Caki2 (cell line): ENCODE results near the gene CAMK1. TPM values are rescaled to one million over a fixed set of nuclear protein-coding genes. Genes with fewer than 3 reads are reported as not detected.

Experiments used
- DNase-seq: peaks from one replicate; pipeline ENCODE4 v3.0.0-alpha.2; 2015; ENCODE audit warnings: low read depth
- in situ Hi-C: cut with HindIII; loops from 2 replicates; pipeline ENCODE4 v1.10.0; 2016; ENCODE audit warnings: low sequenced_read_pairs, low pct_unique_long_range_greater_than_20kb, mixed read lengths
- total RNA-seq: library from RNA; depleted of rRNA; stranded (reverse); fragments of >200 nt; shearing (Covaris generic); gene quantifications from 2 replicates; pipeline ENCODE4 v1.2.3, GENCODE V29; 2014; ENCODE audit warnings: low replicate concordance

The CAMK1 gene
- total RNA-seq, 1 experiment from 2014 or later: 33.6 TPM

DNA sequence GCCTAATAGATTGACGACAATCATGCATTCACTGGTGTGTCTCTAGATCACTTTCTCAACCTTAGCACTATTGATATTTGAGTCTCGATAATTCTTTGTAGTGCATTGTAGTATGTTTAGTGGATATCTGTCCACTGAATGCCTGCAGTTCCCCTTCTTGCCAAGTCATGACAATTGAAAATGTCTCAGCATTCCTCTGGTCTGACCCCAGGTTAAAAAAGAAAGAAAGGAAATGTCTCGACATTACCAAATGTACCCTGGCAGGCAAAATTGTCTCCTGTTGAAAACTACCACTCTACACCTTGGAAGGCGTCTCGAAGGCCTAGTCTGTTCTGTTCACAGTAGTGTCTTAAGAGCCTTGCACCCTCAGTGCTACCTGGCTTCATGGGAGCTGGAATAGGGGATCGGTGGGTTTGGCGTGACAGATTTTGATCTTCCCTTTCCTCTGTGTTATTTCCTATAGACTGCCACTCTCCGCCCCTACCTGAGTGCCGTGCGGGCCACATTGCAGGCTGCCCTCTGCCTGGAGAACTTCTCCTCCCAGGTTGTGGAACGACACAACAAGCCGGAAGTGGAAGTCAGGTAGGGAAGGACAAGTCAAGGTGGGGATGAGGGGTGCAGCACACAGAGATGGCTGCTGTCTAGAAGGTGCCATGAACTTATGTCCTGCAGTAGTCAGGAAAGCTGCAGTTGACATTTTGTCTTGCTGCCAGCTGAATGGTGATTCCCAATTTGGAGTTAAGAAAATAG lies 27.6 kb upstream of the CAMK1 start:
- in situ Hi-C loops: no loop called here

DNA sequence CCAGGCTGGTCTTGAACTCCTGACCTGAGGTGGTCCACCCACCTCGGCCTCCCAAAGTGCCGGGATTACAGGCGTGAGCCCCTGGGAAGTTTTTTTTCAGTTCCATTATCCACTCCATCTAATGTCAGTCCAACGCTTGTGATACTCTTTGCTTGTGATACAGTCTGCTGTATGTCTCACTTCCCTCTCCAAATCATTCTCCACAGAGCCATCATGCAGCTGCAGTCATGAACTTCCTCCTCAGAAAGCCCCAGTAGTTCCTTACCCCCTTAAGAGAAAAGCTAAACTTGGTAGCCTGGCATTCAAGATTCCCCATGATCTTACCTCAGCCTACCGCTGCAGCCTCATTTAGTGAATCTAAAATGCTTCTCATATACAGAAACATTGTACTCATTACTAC lies 25.5 kb upstream of the CAMK1 start:
- no peak for DNase-seq
- in situ Hi-C loops: no loop called here

More for the DNA sequence above, 27.6 kb upstream of the CAMK1 start:
- DNase-seq: no peak

DNA sequence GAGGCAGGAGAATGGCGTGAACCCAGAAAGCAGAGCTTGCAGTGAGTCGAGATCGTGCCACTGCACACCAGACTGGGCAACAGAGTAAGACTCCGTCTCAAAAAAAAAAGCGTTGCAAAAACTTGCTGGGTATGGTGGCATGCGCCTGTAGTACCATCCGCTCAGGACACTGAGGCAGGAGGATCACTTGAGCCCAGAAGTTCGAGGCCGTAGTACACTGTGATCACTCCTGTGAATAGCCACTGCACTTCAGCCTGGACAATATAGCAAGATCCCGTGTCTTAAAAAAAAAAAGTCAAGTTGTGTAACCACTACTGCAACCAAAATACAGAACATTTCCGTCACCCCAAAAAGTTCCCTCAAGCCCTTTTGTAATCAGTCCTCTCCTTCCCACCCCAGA lies 24.7 kb upstream of the CAMK1 start:
- in situ Hi-C loops: no loop called here
- no peak for DNase-seq

DNA sequence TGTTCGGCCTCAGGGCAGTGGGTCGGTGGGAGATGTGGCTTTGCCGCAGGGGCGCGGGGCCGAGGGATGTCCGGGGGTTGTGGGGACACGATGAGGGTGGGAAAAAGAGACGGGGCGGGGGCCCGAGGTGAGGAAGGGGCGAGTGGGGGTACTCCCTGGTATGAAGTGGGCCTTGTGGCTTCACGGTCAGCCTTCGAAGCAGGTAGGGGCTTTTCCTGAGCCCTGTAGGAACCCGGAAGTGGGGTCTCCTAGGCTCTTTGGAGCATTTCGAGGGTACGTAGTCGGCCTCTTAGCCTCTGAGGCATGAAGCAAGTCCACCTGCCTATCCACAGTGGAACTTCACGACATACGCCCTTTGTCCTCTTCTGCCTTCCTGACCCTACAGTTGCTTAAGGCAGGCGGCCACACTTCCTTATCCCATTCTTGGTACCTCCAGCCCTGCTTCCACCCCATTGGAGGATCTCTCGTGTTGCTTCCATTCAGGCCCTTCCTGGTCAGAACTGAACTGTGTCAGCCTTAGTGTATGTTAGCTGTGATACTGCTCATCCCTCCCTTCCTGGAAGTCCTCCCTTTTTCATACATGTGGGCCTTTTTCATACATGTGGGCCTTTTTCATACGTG lies 23.5 kb upstream of the CAMK1 start:
- in situ Hi-C loops: no loop called here
- DNase-seq: peak; percentile 23

DNA sequence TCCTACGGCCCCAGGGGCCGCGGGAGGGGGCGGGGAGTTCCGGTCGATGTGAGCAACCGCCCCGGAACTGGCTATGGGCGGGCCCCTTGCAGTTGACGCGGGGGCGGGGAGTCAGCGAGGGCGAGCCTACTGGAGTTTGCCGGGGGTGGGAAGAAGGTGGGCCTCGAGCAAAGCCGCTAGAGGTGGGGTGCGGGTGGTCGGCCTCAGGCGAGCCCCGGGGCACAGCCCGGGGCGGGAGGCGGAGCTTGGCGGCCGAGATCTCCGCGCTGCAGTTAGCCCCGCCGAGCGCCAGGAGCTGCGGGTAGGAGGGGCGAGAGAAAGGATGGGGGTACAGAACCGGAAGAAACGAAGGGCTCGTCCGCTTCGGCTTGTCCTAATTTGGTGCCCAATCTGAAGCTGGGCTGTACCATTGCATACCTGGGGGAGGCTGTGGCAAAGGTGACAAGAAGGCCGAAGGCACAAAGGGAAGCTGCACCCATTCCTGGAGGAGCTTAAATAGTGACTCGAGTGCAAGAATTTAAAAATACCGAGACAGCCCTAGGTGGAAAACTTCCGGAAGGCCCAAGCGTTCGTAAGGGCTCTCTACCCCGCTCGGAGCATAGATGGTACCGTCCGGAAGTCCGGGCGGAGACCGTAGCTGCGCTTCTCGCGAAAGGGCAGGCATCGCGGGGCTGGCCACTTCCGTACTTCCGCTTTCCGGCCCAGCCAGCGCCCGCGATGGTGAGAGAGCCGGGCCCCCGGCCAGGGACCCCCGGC lies 22.8 kb upstream of the CAMK1 start, which contains the start of the genes ARPC4 and TADA3:
TSS of gene ARPC4 (plus strand) at position 678 of the 756 bp plus-strand sequence. CDS start at position 718, 40 bp downstream.
TSS of gene TADA3 (minus strand) at position 69 of the 756 bp plus-strand sequence. CDS start 1,007 bp downstream, outside the sequence.
- DNase-seq: peak; percentile 93
- in situ Hi-C loops: no loop called here

DNA sequence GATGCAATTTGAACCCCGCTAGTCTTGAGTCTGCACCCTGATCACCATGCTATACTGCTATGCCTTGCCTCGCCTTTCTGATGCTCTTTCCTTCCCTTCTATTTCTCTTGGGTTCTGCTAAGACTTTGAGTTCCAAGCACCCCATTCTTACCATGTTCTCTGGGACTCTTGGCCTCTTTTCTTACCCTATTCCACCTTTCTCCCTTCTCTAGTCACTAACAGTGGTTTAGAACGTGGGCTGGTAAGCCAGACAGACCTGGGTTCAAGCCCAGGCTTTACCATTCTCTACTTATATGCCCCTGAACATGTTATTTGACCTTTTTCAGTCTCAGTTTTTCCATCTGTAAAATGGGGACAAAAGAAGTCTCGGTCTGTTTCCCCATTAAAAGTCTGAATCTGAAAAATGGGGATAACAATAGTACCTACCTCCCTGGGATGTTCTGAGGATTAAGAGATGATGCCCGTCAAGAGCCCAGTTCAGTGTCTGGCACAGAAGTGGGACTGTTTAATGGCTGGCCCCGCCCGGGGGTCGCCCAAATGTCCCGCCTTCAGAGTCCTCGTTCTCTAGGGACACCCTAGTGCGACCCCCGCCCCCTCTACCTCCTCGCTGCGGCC lies 22.1 kb upstream of the CAMK1 start:
- in situ Hi-C loops: no loop called here
- DNase-seq: no peak

DNA sequence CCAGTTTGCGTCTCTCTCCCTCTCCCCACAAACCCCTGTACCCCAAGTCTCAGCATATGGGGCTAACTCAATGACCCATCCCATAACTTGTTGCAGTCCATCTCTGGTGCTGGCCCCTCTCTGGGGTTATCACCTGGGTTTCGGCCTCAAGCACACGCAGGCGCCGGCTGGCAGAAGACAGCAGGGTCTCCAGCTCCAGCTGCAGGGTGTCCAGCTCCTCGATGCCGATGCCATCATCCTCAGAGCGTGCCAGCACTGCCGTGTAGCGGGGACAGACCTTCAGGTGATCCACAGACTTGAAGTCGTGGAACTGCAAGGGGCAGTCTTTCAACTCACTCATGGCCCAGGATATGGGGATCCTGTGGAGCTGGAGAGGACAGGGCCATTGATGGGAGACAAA lies 21.4 kb upstream of the CAMK1 start:
- in situ Hi-C loops: no loop called here
- no peak for DNase-seq

DNA sequence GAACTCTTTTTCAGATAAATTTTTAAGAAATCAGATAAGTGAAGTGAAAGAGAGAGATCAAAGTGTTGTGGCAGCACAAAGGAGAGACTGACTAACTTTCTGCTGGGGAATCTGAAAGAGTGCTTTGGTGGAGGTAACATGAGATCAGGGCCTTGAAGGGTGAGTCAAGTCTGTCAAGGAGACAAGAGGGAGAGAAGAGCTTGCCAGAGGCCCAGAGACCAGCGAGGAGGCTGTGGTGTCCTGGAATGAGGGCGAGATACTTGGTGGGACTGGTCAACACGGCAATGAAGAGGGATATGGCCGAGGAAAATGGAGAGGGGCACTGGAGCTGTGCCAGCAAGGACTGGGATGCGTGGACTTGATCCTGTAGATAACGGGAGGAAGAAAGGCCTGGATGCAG lies 18.0 kb upstream of the CAMK1 start:
- DNase-seq: no peak
- in situ Hi-C loops: no loop called here

DNA sequence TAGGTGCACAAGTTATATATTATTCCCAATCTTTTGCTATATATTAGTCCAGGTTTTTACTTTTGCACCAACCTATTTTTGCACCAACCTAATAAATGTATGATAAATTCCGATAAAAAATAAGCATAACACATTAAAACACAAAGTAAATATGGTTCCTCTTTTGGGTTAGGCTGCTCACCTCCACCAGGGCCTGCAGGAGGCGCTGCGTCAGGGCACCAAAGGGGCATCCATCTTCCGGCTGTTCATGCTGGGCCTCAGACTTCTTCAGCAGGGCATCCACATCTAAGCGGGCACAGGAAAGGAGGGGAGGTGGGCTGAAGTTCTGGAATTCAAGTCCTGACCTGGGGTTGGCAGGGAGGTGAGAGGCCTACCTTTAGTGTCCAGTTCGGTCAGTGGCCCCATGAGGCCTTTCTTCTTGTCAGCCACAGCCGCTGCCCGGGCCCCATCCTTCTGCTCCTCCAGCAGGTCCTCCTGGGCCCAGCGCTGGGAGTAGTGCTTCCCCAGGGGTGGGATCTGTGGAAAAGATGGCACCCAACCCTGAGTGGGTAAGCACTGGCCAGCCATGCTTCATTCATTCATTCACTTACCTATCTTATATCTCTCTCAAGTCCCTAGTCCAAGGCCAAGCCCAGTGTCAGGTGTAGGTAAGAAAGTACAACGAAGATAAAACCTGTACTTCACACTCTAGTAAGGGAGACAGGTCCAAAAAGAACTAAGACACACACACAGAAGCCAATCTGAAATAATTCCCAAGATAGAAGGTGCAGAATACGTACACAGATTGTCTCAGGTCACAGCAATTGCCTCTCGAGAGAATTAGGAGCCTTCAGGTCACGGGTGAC lies 17.3 kb upstream of the CAMK1 start:
- in situ Hi-C loops: no loop called here
- DNase-seq: no peak

DNA sequence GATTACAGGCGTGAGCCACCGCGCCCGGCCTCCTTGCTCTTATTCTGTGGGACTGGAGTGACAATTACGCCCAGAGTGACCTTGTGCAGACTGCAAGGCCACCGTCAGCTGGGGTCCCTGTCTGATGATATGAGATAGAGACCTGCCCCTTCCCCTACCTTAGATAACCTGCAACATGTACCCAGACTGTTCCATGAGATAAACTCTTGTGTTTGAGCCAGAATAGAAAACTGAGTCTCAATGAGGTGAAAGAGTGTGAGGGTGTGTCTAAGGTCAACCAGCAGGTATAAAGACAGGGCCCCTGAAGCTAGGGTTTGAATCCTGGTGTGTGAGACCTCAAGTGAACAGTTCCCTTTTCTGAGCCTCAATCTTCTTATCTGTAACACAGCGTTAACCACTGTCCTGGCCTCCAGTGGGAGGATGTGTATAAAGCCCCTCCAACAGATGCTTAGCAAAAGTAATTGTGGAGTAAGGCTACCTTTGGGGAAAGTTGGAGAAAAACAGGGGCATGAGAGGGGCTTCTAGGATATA lies 16.5 kb upstream of the CAMK1 start:
- in situ Hi-C loops: no loop called here
- no peak for DNase-seq

DNA sequence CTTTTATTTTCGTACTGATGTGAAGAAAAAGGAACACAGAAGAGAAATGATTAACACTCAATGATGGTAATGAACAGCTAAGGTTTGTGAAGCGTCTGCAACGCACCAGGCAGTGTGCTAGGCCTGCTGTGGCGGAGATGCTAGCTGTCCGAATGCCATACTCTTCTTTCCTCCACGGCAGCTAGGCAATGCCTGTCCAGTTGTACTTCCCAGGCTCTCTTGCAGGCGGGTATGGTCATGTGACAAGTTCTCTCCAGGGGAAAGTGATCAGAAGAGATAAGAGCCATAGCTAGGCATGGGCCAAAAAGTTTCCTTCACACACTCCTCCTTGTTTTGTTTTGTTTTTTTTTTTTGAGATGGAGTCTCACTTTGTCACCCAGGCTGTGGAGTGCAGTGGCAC lies 15.9 kb upstream of the CAMK1 start:
- in situ Hi-C loops: no loop called here
- DNase-seq: no peak

DNA sequence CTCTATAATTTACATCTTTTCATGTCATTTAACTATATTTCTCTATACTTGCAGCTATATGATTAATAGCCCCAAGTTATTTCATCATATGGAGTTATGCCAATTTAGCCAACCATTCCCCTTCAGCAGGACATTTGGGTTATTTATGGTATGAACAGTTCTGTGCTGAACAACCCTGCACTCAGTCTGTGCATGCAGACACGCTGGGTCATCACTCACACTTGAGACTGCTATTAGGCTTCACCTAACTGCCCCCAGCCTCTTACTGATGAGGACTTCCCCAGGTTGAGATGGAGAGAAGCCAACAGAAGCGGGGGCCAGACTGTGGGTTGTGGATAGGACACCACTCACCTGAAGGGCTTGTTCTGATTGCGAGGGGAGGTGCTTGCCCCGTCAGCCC lies 15.2 kb upstream of the CAMK1 start:
- DNase-seq: no peak
- in situ Hi-C loops: no loop called here

DNA sequence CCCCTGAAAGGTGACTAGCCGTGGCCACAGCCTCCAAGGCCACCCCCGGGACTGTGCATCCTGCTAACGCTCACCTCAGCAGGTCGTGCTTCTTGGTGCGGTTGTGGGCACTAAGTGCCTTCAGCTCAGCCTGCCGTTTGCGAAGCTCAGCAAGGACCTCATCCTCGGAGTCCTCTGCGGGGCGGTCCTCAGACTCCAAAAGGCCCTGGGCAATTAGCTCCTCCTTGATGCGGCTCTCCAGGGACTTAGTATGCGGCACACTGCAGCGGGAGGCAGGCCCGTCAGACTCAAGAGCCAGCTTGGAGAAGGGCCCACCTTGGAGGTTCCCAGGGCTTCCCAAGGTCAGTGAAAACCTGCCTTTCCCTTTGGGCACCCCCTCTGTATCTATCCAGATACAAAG lies 14.2 kb upstream of the CAMK1 start:
- DNase-seq: no peak
- in situ Hi-C loops: no loop called here

DNA sequence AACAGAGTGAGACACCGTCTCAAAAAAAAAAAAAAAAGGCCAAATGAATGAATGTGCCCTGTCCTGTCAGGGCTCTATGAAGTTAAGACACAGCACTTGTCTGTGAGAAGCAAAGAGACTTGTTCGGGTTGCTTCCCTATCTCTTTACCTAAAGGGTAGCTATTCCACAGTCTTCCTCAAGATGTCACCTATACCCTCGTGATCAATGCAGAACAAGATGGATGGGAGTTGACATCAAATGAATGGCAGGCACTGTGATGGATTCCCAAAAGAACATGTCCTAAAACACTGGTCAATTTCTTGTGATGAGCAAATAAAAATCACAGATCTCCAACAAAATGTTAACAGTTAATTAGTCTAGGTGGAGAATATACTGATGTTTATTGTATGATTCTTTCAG lies 13.0 kb upstream of the CAMK1 start:
- no peak for DNase-seq
- in situ Hi-C loops: no loop called here

DNA sequence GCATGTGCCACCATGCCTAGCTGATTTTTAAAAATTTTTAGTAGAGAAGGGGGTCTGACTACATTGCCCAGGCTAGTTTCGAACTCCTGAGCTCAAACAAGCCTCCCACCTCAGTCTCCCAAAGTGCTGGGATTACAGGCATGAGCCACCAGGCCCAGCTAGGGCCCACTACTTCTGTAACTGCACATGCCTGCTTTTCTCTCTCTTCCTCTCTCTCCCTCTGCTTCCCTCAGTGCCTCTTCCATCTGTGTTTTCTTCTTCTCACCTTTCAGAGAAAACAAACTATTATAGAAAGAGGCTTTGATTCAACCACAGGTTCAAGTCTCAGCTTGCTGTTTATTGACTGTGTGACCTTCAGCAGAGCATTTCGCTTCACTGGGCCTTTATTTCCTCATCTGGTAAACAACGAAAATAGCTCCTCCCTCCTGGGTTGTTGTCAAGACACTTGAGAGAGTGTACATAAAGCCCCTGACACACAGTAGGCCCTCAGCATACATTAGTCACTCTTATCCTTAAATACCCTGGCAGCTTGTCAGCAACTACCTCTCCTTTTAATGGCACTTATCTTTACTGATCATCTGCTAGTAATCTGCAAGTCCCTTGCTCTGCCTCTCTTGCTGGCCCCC lies 12.3 kb upstream of the CAMK1 start:
- in situ Hi-C loops: no loop called here
- no peak for DNase-seq

DNA sequence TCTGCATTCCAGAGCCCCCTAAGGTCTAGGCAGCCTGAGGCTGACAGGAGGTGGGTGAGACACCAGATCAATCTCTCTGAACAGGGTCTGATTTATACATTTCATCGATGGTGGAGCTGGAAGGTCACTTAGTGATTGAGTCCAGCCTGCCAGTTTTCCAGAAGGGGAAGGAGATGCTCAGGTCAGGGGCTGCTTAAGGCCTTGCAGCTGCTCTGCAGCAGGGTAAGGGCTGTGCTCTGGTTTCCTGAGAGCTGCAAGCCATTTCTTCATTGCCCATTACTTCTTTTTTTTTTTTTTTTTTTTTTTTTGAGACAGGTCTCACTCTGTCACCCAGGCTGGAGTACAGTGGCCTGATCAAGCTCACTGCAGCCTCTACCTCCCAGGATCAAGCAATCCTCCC lies 11.8 kb upstream of the CAMK1 start:
- in situ Hi-C loops: no loop called here
- no peak for DNase-seq

DNA sequence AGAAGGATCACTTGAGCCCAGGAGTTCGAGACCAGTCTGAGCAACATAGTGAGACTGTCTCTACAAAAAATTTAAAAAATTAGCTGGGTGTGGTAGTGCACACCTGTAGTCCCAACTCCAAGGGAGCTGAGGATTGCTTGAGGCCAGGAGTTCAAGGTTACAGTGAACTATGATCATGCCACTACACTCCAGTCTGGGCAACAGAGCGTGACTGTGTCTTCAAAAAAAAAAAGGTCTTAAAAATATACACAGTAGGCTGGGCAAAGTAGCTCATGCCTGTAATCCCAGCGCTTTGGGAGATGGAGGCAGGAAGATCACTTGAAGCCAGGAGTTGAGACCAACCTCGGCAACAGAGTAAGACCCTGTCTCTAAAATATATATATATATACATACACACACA lies 11.2 kb upstream of the CAMK1 start:
- in situ Hi-C loops: no loop called here
- DNase-seq: no peak
